WERI-Rb-1 (cell line): Measurements from ENCODE around the gene ITPR1.

ENCODE experiments used
- DNase-seq: peaks from one replicate; pipeline ENCODE4 v3.0.0-alpha.2; 2020
- H3K27ac ChIP-seq: fragments of 250-450 bp; sonication (Bioruptor Pico); 2 replicates; pipeline ENCODE4 v1.5.1; 2020; ENCODE audit warnings: mild to moderate bottlenecking, moderate library complexity
- H3K27me3 ChIP-seq: fragments of 250-450 bp; sonication (Bioruptor Pico); 2 replicates; pipeline ENCODE4 v1.5.1; 2021; ENCODE audit warnings: mild to moderate bottlenecking, low read depth, moderate library complexity; ENCODE audit not compliant: insufficient read depth, severe bottlenecking
- H3K36me3 ChIP-seq: fragments of 250-450 bp; sonication (Bioruptor Pico); 2 replicates; pipeline ENCODE4 v1.5.1; 2020; ENCODE audit warnings: mild to moderate bottlenecking, moderate library complexity
- H3K4me3 ChIP-seq: 2 replicates; pipeline ENCODE4 v1.5.1; 2011; ENCODE audit warnings: low read depth, mild to moderate bottlenecking, control low read depth, low read length
- H3K9me3 ChIP-seq: fragments of 250-450 bp; sonication (Bioruptor Pico); 2 replicates; pipeline ENCODE4 v1.5.1; 2021; ENCODE audit warnings: mild to moderate bottlenecking, moderate library complexity; ENCODE audit not compliant: severe bottlenecking
- CTCF ChIP-seq: IDR thresholded peaks from 2 replicates; pipeline ENCODE4 v1.5.1; 2011; ENCODE audit warnings: low read depth, mild to moderate bottlenecking, control low read depth, inconsistent platforms, low read length

Gene ITPR1

GRCh38 chr3:4780545-4780957 lies 287.4 kb downstream of the ITPR1 start:
- H3K27ac ChIP-seq, result no peak overlapping the region
- H3K4me3 ChIP-seq, result no peak overlapping the region
- H3K27me3 ChIP-seq, result no peaks in the 10 kb centered on the region
- DNase-seq, result no peak
- no peak for TF ChIP-seq CTCF
- H3K36me3 ChIP-seq, result no peaks in the 10 kb centered on the region
- H3K9me3 ChIP-seq, result no peaks in the 10 kb centered on the region

- H3K27me3 ChIP-seq, result no peaks in the 10 kb centered on the region
- TF ChIP-seq CTCF, result no peak
- no peak overlapping the region for H3K27ac ChIP-seq
- H3K36me3 ChIP-seq, result no peaks in the 10 kb centered on the region
- no peak for DNase-seq
- no peak overlapping the region for H3K4me3 ChIP-seq
- no peaks in the 10 kb centered on the region for H3K9me3 ChIP-seq
Measured at GRCh38 chr3:4782095-4782494, 288.9 kb downstream of the ITPR1 start.

- no peak for DNase-seq
Measured at GRCh38 chr3:4785551-4785950, 292.4 kb downstream of the ITPR1 start.

GRCh38 chr3:4786431-4786830 lies 293.3 kb downstream of the ITPR1 start:
- no peak for DNase-seq
- H3K36me3 ChIP-seq, result no peaks in the 10 kb centered on the region
- H3K9me3 ChIP-seq, result peaks cover 4% of the 10 kb centered on the region
- no peak for TF ChIP-seq CTCF
- H3K27me3 ChIP-seq, result no peaks in the 10 kb centered on the region
- H3K27ac ChIP-seq, result no peak overlapping the region
- no peak overlapping the region for H3K4me3 ChIP-seq

More at GRCh38 chr3:4785551-4785950, 292.4 kb downstream of the ITPR1 start:
- no peaks in the 10 kb centered on the region for H3K27me3 ChIP-seq
- no peak overlapping the region for H3K4me3 ChIP-seq
- no peaks in the 10 kb centered on the region for H3K9me3 ChIP-seq
- no peak overlapping the region for H3K27ac ChIP-seq
- no peaks in the 10 kb centered on the region for H3K36me3 ChIP-seq
- TF ChIP-seq CTCF, result no peak

- no peak overlapping the region for H3K27ac ChIP-seq
- H3K9me3 ChIP-seq, result peaks cover 10% of the 10 kb centered on the region
- no peak for DNase-seq
- no peak overlapping the region for H3K4me3 ChIP-seq
- H3K36me3 ChIP-seq, result no peaks in the 10 kb centered on the region; the same call in 1 of the 2 replicates
- no peak for TF ChIP-seq CTCF
- H3K27me3 ChIP-seq, result no peaks in the 10 kb centered on the region
Measured at GRCh38 chr3:4791358-4791757, 298.2 kb downstream of the ITPR1 start.

GRCh38 chr3:4793311-4793710 lies 300.2 kb downstream of the ITPR1 start:
- H3K9me3 ChIP-seq, result peaks cover 21% of the 10 kb centered on the region
- no peak for TF ChIP-seq CTCF
- H3K4me3 ChIP-seq, result no peak overlapping the region
- no peaks in the 10 kb centered on the region for H3K27me3 ChIP-seq
- no peak for DNase-seq
- no peak overlapping the region for H3K27ac ChIP-seq
- no peaks in the 10 kb centered on the region; the same call in 1 of the 2 replicates for H3K36me3 ChIP-seq
